A549 (cell line): ENCODE measurements around the gene CILP. TPM values are rescaled to one million over a fixed set of nuclear protein-coding genes. Genes with fewer than 3 reads are reported as not detected.
"Not testable (repeated sequence)": the region's sequence is repeated elsewhere in the genome, so short reads cannot be mapped to it uniquely, and the experiment has no call there.

Experiments used
- ATAC-seq, 2 experiments: fragments of 200-7000 bp in 1 of 2; fragments of >200 bp in 1 of 2; cut with Nextera tagmentation in 1 of 2; cut with Tn5 transposase in 1 of 2; 3 replicates each; pipeline versions ENCODE4 v1.8.0 to v1.9.1; 2018 to 2020; ENCODE audit warnings: mild to moderate bottlenecking in 1 of 2, moderate library complexity in 1 of 2
- CTCF ChIA-PET: fragments of 300-600 bp; sonication (Branson Sonifier 250); formaldehyde crosslinking; extraction: SDS; loops from one replicate; lab custom pipeline; 2021; ENCODE audit warnings: antibody characterized with exemption, inconsistent platforms; lab: Yijun Ruan, JAX
- POLR2A ChIA-PET: fragments of 350-600 bp; formaldehyde crosslinking; extraction: SDS; loops from one replicate; lab custom pipeline; 2021; ENCODE audit warnings: antibody characterized with exemption, inconsistent platforms; lab: Yijun Ruan, JAX
- DNase-seq, 2 experiments: peaks; one replicate each; pipeline versions ENCODE4 v3.0.0 to v3.0.0-alpha.2; 2011 to 2016; ENCODE audit warnings: low read depth in 1 of 2, low spot score in 1 of 2
- FAIRE-seq: peaks from 2 replicates; lab custom pipeline; 2011; peaks lifted over from hg19 to GRCh38; lab: Jason Lieb, UNC
- H3K27ac ChIP-seq, 2 experiments: fragments of >200 bp; sonication (Bioruptor Twin); formaldehyde crosslinking; 3 replicates each; pipeline ENCODE4 v1.5.1; 2016 to 2017
- H3K4me1 ChIP-seq: fragments of >200 bp; sonication (Bioruptor Twin); formaldehyde crosslinking; 3 replicates; pipeline ENCODE4 v1.6.1; 2016
- H3K4me2 ChIP-seq: fragments of >200 bp; sonication (Bioruptor Twin); formaldehyde crosslinking; 3 replicates; pipeline ENCODE4 v1.6.1; 2016
- H3K4me3 ChIP-seq: fragments of >200 bp; sonication (Bioruptor Twin); formaldehyde crosslinking; 3 replicates; pipeline ENCODE4 v1.5.1; 2016
- H3K9me3 ChIP-seq: fragments of >200 bp; sonication (Bioruptor Twin); formaldehyde crosslinking; 3 replicates; pipeline ENCODE4 v1.6.1; 2016
- CBX8 ChIP-seq: fragments of 200-600 bp; sonication (generic); IDR thresholded peaks from 2 replicates; pipeline ENCODE4 v1.6.1; 2016
- CEBPB ChIP-seq, 2 experiments: fragments of >200 bp in 1 of 2; sonication (Bioruptor Twin) in 1 of 2; formaldehyde crosslinking in 1 of 2; IDR thresholded peaks; 2 replicates each; pipeline ENCODE4 v1.6.1; 2012 to 2016
- CHD2 ChIP-seq: fragments of 150-350 bp; IDR thresholded peaks from 2 replicates; pipeline ENCODE4 v1.6.1; 2014; ENCODE audit warnings: low read length; ENCODE audit not compliant: partially characterized antibody
- CHD4 ChIP-seq: fragments of 200-600 bp; sonication (generic); IDR thresholded peaks from 2 replicates; pipeline ENCODE4 v1.6.1; 2016; ENCODE audit warnings: antibody characterized with exemption, mild to moderate bottlenecking, borderline replicate concordance
- EHF ChIP-seq: fragments of 250-450 bp; sonication (Bioruptor Pico); IDR thresholded peaks from 2 replicates; pipeline ENCODE4 v1.5.0; 2020; ENCODE audit warnings: mild to moderate bottlenecking
- EHMT2 ChIP-seq: fragments of 200-600 bp; sonication (generic); IDR thresholded peaks from 2 replicates; pipeline ENCODE4 v1.6.1; 2016; ENCODE audit warnings: antibody characterized with exemption, low read depth, mild to moderate bottlenecking, moderate library complexity
- FOSL2 ChIP-seq, 2 experiments: fragments of 450-650 bp in 1 of 2; fragments of >200 bp in 1 of 2; sonication (Bioruptor Twin) in 1 of 2; formaldehyde crosslinking; IDR thresholded peaks; 2 replicates each; pipeline versions ENCODE4 v1.5.0 to v1.6.1; 2016 to 2020; ENCODE audit warnings: mild to moderate bottlenecking in 1 of 2, moderate library complexity in 1 of 2
- FOXS1 ChIP-seq: fragments of 250-450 bp; sonication (Bioruptor Pico); IDR thresholded peaks from 2 replicates; pipeline ENCODE4 v1.5.0; 2020; ENCODE audit warnings: mild to moderate bottlenecking, moderate library complexity
- GATA3 ChIP-seq: IDR thresholded peaks from 2 replicates; pipeline ENCODE4 v1.6.1; 2012; ENCODE audit warnings: borderline replicate concordance
- KDM5A ChIP-seq: fragments of 200-600 bp; sonication (generic); IDR thresholded peaks from 2 replicates; pipeline ENCODE4 v1.6.1; 2016; ENCODE audit warnings: antibody characterized with exemption, mild to moderate bottlenecking
- NR3C1 ChIP-seq: fragments of >200 bp; sonication (Bioruptor Twin); formaldehyde crosslinking; IDR thresholded peaks from 3 replicates; pipeline ENCODE4 v1.6.1; 2017
- PHF8 ChIP-seq: fragments of 200-600 bp; sonication (generic); IDR thresholded peaks from 2 replicates; pipeline ENCODE4 v1.6.1; 2016; ENCODE audit warnings: low read depth, mild to moderate bottlenecking, antibody characterized with exemption, moderate library complexity, borderline replicate concordance
- POLR2AphosphoS2 ChIP-seq: conservative IDR thresholded peaks from 2 replicates; pipeline ENCODE4 v1.6.1; 2012; ENCODE audit warnings: low read length, improper control_type of control experiment, inconsistent platforms
- RARB ChIP-seq: fragments of 250-450 bp; sonication (Bioruptor Pico); IDR thresholded peaks from 2 replicates; pipeline ENCODE4 v1.8.0; 2021; ENCODE audit warnings: mild to moderate bottlenecking, moderate library complexity
- ZC3H11A ChIP-seq: fragments of 450-650 bp; IDR thresholded peaks from 2 replicates; pipeline ENCODE4 v1.6.1; 2014; ENCODE audit warnings: antibody characterized with exemption, mild to moderate bottlenecking
- ZFP36 ChIP-seq: fragments of 450-650 bp; IDR thresholded peaks from 2 replicates; pipeline ENCODE4 v1.6.1; 2014; ENCODE audit warnings: borderline replicate concordance; ENCODE audit not compliant: partially characterized antibody
- ZNF302 ChIP-seq: fragments of 250-450 bp; sonication (Bioruptor Pico); IDR thresholded peaks from 2 replicates; pipeline ENCODE4 v1.9.0; 2021; ENCODE audit warnings: inconsistent platforms, mild to moderate bottlenecking, moderate library complexity
- WGBS: methylation state at CpG from one replicate; pipeline ENCODE4 v1.1.6; 2017; ENCODE audit errors: missing lambda C conversion rate; 5-methylcytosine and 5-hydroxymethylcytosine counted together
- polyA plus RNA-seq, 4 experiments: library from polyadenylated mRNA; depleted of rRNA in 3 of 4; stranded (reverse); fragments of >200 nt; fragmentation: RNase III in 1 of 4; extraction: RNeasy Plus Mini Kit Qiagen cat#74134 plus additional on column Dnase treatment in 1 of 4; gene quantifications; 2 replicates in 3 of 4; 3 replicates in 1 of 4; pipeline ENCODE4 v1.2.3, GENCODE V29; 2011 to 2017
- TF ChIP-seq, protein P1 (sequence below): fragments of 200-600 bp; sonication (generic); IDR thresholded peaks from 2 replicates; pipeline ENCODE4 v1.6.1; 2016; ENCODE audit warnings: antibody characterized with exemption, mild to moderate bottlenecking, moderate library complexity
- TF ChIP-seq, protein P2 (sequence below): IDR thresholded peaks from 2 replicates; pipeline ENCODE4 v1.6.1; 2012
- TF ChIP-seq, protein P3 (sequence below): fragments of 250-450 bp; sonication (Bioruptor Pico); IDR thresholded peaks from 2 replicates; pipeline ENCODE4 v1.5.0; 2020; ENCODE audit warnings: low read depth, mild to moderate bottlenecking, moderate library complexity
- TF ChIP-seq, protein P4 (sequence below): IDR thresholded peaks from 2 replicates; pipeline ENCODE4 v1.6.1; 2012; ENCODE audit warnings: low read depth, borderline replicate concordance
- TF ChIP-seq, protein P5 (sequence below): fragments of 250-450 bp; sonication (Bioruptor Pico); IDR thresholded peaks from 2 replicates; pipeline ENCODE4 v1.5.0; 2021; ENCODE audit warnings: mild to moderate bottlenecking, moderate library complexity, borderline replicate concordance
- TF ChIP-seq, protein P6 (sequence below): fragments of >200 bp; sonication (Bioruptor Twin); formaldehyde crosslinking; IDR thresholded peaks from 3 replicates; pipeline ENCODE4 v1.6.1; 2016

CILP gene
- polyA plus RNA-seq, 2 of the 4 experiments (the other 2 are of a cell fraction) = 0.09 to 0.14 TPM

DNA sequence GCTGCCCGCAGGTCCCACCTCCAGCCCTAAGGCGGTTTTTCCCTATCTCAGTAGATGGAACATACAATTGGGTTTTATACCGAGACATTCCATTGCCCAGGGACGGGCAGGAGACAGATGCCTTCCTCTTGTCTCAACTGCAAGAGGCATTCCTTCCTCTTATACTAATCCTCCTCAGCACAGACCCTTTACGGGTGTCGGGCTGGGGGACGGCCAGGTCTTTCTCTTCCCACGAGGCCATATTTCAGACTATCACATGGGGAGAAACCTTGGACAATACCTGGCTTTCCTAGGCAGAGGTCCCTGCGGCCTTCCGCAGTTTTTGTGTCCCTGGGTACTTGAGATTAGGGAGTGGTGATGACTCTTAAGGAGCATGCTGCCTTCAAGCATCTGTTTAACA, 15.6 kb upstream of the CILP start:
- POLR2A ChIA-PET, CTCF ChIA-PET, FAIRE-seq, H3K9me3 ChIP-seq, H3K4me2 ChIP-seq, H3K27ac ChIP-seq, ATAC-seq, DNase-seq, H3K4me3 ChIP-seq: not testable (repeated sequence)
- WGBS = 37% methylated on average over 4 of the region's 10 CpGs
- peaks cover 31% of the 10 kb centered on the region for H3K4me1 ChIP-seq

DNA sequence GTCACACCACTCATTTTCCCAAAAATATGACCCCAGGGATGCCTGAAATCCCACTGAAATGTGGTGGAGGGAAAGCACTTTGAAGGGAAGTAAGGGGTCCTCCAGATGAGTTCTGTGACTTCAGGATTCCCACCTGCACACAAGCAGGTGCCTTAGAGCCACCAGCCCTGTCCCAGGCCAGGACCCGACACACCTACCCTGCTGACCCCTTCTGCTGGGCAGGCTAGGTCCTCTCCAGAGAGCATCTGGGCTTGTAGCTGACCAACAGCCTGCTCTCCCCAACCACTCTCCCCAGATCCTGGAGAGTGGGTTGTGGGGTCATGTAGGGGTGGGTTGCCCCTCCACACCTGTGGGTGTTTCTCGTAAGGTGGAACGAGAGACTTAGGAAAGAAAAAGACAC, 14.9 kb upstream of the CILP start:
- FAIRE-seq (no peak), ATAC-seq (peak in 1 of 2 experiments; percentile 42; a peak in 2 of 6 replicates), DNase-seq (no peak)
- POLR2A ChIA-PET = no interaction called here
- Histone ChIP-seq H3K27ac (peak overlapping the region; percentile 63 to 65; a peak in 5 of 6 replicates), H3K4me3 (no peak overlapping the region), H3K9me3 (no peaks in the 10 kb centered on the region), H3K4me1 (peaks cover 31% of the 10 kb centered on the region), H3K4me2 (no peak overlapping the region)
- CTCF ChIA-PET = interaction anchor here (2.8 to 7.7 kb wide), 2 partner anchors 14 to 45 kb away, joined by 9 to 42 read pairs; partner anchors contain the start of gene CILP
- 97% methylated on average over 3 of the region's 3 CpGs for WGBS
- TF ChIP-seq GATA3 (no peak), CHD2 (no peak)
- TF ChIP-seq, protein P1, sequence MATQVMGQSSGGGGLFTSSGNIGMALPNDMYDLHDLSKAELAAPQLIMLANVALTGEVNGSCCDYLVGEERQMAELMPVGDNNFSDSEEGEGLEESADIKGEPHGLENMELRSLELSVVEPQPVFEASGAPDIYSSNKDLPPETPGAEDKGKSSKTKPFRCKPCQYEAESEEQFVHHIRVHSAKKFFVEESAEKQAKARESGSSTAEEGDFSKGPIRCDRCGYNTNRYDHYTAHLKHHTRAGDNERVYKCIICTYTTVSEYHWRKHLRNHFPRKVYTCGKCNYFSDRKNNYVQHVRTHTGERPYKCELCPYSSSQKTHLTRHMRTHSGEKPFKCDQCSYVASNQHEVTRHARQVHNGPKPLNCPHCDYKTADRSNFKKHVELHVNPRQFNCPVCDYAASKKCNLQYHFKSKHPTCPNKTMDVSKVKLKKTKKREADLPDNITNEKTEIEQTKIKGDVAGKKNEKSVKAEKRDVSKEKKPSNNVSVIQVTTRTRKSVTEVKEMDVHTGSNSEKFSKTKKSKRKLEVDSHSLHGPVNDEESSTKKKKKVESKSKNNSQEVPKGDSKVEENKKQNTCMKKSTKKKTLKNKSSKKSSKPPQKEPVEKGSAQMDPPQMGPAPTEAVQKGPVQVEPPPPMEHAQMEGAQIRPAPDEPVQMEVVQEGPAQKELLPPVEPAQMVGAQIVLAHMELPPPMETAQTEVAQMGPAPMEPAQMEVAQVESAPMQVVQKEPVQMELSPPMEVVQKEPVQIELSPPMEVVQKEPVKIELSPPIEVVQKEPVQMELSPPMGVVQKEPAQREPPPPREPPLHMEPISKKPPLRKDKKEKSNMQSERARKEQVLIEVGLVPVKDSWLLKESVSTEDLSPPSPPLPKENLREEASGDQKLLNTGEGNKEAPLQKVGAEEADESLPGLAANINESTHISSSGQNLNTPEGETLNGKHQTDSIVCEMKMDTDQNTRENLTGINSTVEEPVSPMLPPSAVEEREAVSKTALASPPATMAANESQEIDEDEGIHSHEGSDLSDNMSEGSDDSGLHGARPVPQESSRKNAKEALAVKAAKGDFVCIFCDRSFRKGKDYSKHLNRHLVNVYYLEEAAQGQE = no peak
- TF ChIP-seq, protein P2, sequence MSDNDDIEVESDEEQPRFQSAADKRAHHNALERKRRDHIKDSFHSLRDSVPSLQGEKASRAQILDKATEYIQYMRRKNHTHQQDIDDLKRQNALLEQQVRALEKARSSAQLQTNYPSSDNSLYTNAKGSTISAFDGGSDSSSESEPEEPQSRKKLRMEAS = no peak
- TF ChIP-seq, protein P3, sequence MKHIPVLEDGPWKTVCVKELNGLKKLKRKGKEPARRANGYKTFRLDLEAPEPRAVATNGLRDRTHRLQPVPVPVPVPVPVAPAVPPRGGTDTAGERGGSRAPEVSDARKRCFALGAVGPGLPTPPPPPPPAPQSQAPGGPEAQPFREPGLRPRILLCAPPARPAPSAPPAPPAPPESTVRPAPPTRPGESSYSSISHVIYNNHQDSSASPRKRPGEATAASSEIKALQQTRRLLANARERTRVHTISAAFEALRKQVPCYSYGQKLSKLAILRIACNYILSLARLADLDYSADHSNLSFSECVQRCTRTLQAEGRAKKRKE = no peak
- TF ChIP-seq, protein P4, sequence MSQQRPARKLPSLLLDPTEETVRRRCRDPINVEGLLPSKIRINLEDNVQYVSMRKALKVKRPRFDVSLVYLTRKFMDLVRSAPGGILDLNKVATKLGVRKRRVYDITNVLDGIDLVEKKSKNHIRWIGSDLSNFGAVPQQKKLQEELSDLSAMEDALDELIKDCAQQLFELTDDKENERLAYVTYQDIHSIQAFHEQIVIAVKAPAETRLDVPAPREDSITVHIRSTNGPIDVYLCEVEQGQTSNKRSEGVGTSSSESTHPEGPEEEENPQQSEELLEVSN = no peak

DNA sequence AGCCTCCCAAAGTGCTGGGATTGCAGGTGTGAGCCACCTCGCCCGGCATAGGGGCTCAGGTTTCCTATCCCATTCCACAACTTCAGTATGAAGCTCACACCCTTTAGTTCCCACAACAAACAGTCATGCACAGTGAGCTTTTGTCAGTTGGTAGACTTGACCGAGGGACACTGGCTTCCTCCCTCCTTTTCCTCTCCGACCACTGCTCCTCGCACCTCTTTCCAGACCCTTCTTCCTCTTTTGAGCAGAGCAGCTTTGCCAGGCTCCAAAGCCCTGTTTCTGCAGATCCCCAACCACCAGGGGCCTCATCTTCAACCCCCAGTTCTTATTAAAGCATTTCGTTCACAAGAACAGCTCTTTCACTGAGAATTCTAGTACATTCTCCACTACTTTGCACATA, 12.7 kb upstream of the CILP start:
- 87% methylated on average over 6 of the region's 6 CpGs for WGBS
- ATAC-seq = no peak
- FAIRE-seq = no peak
- no peak overlapping the region for H3K4me3 ChIP-seq
- POLR2A ChIA-PET = interaction anchor here (0.7 kb wide), 1 partner anchor 38 kb away, joined by 5 read pairs; the partner anchor contains the start of gene CLPX
- H3K4me2 ChIP-seq = no peak overlapping the region
- no peaks in the 10 kb centered on the region for H3K9me3 ChIP-seq
- peaks cover 31% of the 10 kb centered on the region for H3K4me1 ChIP-seq
- CTCF ChIA-PET = interaction anchor here (0.9 to 7.7 kb wide), 6 partner anchors 12 to 56 kb away, joined by 3 to 42 read pairs (median 4); partner anchors contain the start of gene CILP
- no peak overlapping the region; a peak in 1 of 6 replicates for H3K27ac ChIP-seq
- TF ChIP-seq RARB (CRISPR knock-in tag) (no peak), FOSL2 (IDR thresholded peaks at IDR 0.05) (no peak), FOSL2 (CRISPR knock-in tag; IDR thresholded peaks at IDR 0.05) (no peak), KDM5A (no peak), ZFP36 (no peak), NR3C1 (no peak), ZNF302 (CRISPR knock-in tag) (no peak), POLR2AphosphoS2 (no peak), ZC3H11A (no peak), EHF (CRISPR knock-in tag) (no peak), CEBPB (IDR thresholded peaks at IDR 0.05) (no peak), PHF8 (no peak), GATA3 (no peak), FOXS1 (CRISPR knock-in tag) (no peak), EHMT2 (no peak), CBX8 (no peak), CHD4 (no peak)
- TF ChIP-seq, protein P5, sequence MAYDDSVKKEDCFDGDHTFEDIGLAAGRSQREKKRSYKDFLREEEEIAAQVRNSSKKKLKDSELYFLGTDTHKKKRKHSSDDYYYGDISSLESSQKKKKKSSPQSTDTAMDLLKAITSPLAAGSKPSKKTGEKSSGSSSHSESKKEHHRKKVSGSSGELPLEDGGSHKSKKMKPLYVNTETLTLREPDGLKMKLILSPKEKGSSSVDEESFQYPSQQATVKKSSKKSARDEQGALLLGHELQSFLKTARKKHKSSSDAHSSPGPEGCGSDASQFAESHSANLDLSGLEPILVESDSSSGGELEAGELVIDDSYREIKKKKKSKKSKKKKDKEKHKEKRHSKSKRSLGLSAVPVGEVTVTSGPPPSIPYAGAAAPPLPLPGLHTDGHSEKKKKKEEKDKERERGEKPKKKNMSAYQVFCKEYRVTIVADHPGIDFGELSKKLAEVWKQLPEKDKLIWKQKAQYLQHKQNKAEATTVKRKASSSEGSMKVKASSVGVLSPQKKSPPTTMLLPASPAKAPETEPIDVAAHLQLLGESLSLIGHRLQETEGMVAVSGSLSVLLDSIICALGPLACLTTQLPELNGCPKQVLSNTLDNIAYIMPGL (CRISPR knock-in tag) = no peak
- TF ChIP-seq, protein P2 = no peak
- TF ChIP-seq, protein P6, sequence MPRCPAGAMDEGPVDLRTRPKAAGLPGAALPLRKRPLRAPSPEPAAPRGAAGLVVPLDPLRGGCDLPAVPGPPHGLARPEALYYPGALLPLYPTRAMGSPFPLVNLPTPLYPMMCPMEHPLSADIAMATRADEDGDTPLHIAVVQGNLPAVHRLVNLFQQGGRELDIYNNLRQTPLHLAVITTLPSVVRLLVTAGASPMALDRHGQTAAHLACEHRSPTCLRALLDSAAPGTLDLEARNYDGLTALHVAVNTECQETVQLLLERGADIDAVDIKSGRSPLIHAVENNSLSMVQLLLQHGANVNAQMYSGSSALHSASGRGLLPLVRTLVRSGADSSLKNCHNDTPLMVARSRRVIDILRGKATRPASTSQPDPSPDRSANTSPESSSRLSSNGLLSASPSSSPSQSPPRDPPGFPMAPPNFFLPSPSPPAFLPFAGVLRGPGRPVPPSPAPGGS = no peak
- TF ChIP-seq, protein P4 = no peak
- DNase-seq = no peak
